H1 (cell line): ENCODE results near the gene SUGP2. TPM values are rescaled to one million over a fixed set of nuclear protein-coding genes. Genes with fewer than 3 reads are reported as not detected.

ENCODE experiments used
- CTCF ChIA-PET: fragments of 300-600 bp; sonication (Branson Sonifier 250); formaldehyde crosslinking; loops from one replicate; lab custom pipeline; 2021; ENCODE audit not compliant: partially characterized antibody; lab: Charles Lee
- POLR2A ChIA-PET: fragments of 300-600 bp; sonication (Branson Sonifier 250); formaldehyde crosslinking; loops from one replicate; lab custom pipeline; 2021; ENCODE audit warnings: inconsistent platforms; ENCODE audit not compliant: partially characterized antibody; lab: Charles Lee
- DNase-seq, 2 experiments: peaks; one replicate each; pipeline versions ENCODE4 v3.0.0 to v3.0.0-alpha.2; 2010 to 2022; ENCODE audit warnings: low spot score in 2 of 2, low read depth in 1 of 2, mixed read lengths in 1 of 2
- FAIRE-seq: peaks from 2 replicates; lab custom pipeline; 2011; peaks lifted over from hg19 to GRCh38; lab: Jason Lieb, UNC
- H2AFZ ChIP-seq: 2 replicates; pipeline ENCODE4 v1.8.1; 2012; ENCODE audit warnings: low read length, inconsistent platforms
- H2AK5ac ChIP-seq: 2 replicates; pipeline ENCODE4 v1.6.1; 2013; ENCODE audit warnings: low read depth, low read length
- H2BK120ac ChIP-seq: replicated peaks from 2 replicates; pipeline ENCODE3; 2013; ENCODE audit warnings: low read depth, low read length, inconsistent platforms
- H2BK12ac ChIP-seq: 2 replicates; pipeline ENCODE4 v1.6.1; 2013; ENCODE audit warnings: low read depth, low read length
- H2BK15ac ChIP-seq: 2 replicates; pipeline ENCODE4 v1.6.1; 2013; ENCODE audit warnings: low read length
- H2BK20ac ChIP-seq: 2 replicates; pipeline ENCODE4 v1.6.1; 2013; ENCODE audit warnings: low read length
- H2BK5ac ChIP-seq: 2 replicates; pipeline ENCODE4 v1.6.1; 2013; ENCODE audit warnings: low read depth, low read length
- H3K14ac ChIP-seq: 2 replicates; pipeline ENCODE4 v1.6.1; 2013; ENCODE audit warnings: inconsistent platforms; ENCODE audit not compliant: insufficient read length
- H3K18ac ChIP-seq: 2 replicates; pipeline ENCODE4 v1.6.1; 2013; ENCODE audit warnings: low read length; ENCODE audit errors: extremely low read depth
- H3K23ac ChIP-seq: 2 replicates; pipeline ENCODE4 v1.6.1; 2013; ENCODE audit warnings: inconsistent platforms; ENCODE audit not compliant: insufficient read length
- H3K23me2 ChIP-seq: 2 replicates; pipeline ENCODE4 v1.6.1; 2013; ENCODE audit warnings: low read depth, low read length
- H3K27ac ChIP-seq: 2 replicates; pipeline ENCODE4 v1.6.1; 2011; ENCODE audit warnings: low read depth, low read length, inconsistent platforms
- H3K27me3 ChIP-seq, 4 experiments: replicated peaks in 1 of 4; 1 replicate in 1 of 4; 2 replicates in 3 of 4; pipeline versions ENCODE4 v1.6.1 to v1.8.1; 2011 to 2013; ENCODE audit warnings: low read length in 3 of 4, mild to moderate bottlenecking in 3 of 4, inconsistent platforms in 2 of 4, mixed read lengths in 2 of 4, moderate library complexity in 1 of 4; ENCODE audit not compliant: control insufficient read depth in 3 of 4, insufficient read depth in 3 of 4; ENCODE audit errors: extremely low read depth in 1 of 4
- H3K36me3 ChIP-seq, 4 experiments: 2 replicates each; pipeline versions ENCODE4 v1.6.1 to v1.8.1; 2011 to 2013; ENCODE audit warnings: mild to moderate bottlenecking in 4 of 4, low read length in 3 of 4, moderate library complexity in 2 of 4, control low read depth in 1 of 4, inconsistent platforms in 1 of 4; ENCODE audit not compliant: insufficient read depth in 4 of 4, control insufficient read depth in 2 of 4
- H3K4ac ChIP-seq: replicated peaks from 2 replicates; pipeline ENCODE3; 2013; ENCODE audit warnings: low read length, low read depth, mixed read lengths, inconsistent platforms; ENCODE audit not compliant: insufficient read length
- H3K4me1 ChIP-seq, 4 experiments: replicated peaks in 1 of 4; 1 replicate in 1 of 4; 2 replicates in 3 of 4; pipeline versions ENCODE4 v1.6.1 to v1.8.1; 2011 to 2013; ENCODE audit warnings: low read length in 3 of 4, inconsistent platforms in 2 of 4, mixed read lengths in 1 of 4; ENCODE audit not compliant: insufficient read depth in 4 of 4, control insufficient read depth in 3 of 4
- H3K4me2 ChIP-seq, 2 experiments: 2 replicates each; pipeline versions ENCODE4 v1.6.1 to v1.8.1; 2011 to 2013; ENCODE audit warnings: low read depth in 2 of 2, low read length in 2 of 2, control low read depth in 1 of 2, inconsistent platforms in 1 of 2, mild to moderate bottlenecking in 1 of 2; ENCODE audit not compliant: insufficient read depth in 1 of 2
- H3K4me3 ChIP-seq, 4 experiments: fragments of 200-600, 300-600 bp in 1 of 4; sonication (generic), shearing (Covaris generic), sonication (Bioruptor Twin) in 1 of 4; 2 replicates each; pipeline versions ENCODE4 v1.5.1 to v1.8.1; 2011 to 2016; ENCODE audit warnings: low read length in 4 of 4, low read depth in 3 of 4, control low read depth in 2 of 4, inconsistent platforms in 2 of 4, mild to moderate bottlenecking in 2 of 4, mixed read lengths in 1 of 4, moderate library complexity in 1 of 4; ENCODE audit not compliant: insufficient read depth in 2 of 4; ENCODE audit errors: extremely low read depth in 1 of 4
- H3K56ac ChIP-seq: replicated peaks from 2 replicates; pipeline ENCODE3; 2013; ENCODE audit warnings: low read depth, mild to moderate bottlenecking, mixed read lengths, low read length, inconsistent platforms; ENCODE audit not compliant: insufficient read length
- H3K79me1 ChIP-seq: 2 replicates; pipeline ENCODE4 v1.6.1; 2013; ENCODE audit warnings: low read depth, low read length, control low read depth
- H3K79me2 ChIP-seq, 2 experiments: 2 replicates each; pipeline versions ENCODE4 v1.6.1 to v1.8.1; 2012 to 2013; ENCODE audit warnings: low read length in 2 of 2, mild to moderate bottlenecking in 2 of 2, inconsistent platforms in 1 of 2; ENCODE audit not compliant: insufficient read depth in 2 of 2, control insufficient read depth in 1 of 2
- H3K9ac ChIP-seq, 4 experiments: replicated peaks in 1 of 4; 1 replicate in 1 of 4; 2 replicates in 3 of 4; pipeline versions ENCODE4 v1.6.1 to v1.8.1; 2011 to 2013; ENCODE audit warnings: low read depth in 3 of 4, low read length in 3 of 4, control low read depth in 2 of 4, mild to moderate bottlenecking in 2 of 4, moderate library complexity in 2 of 4, inconsistent platforms in 1 of 4; ENCODE audit errors: extremely low read depth in 1 of 4
- H3K9me3 ChIP-seq, 2 experiments: 2 replicates each; pipeline versions ENCODE4 v1.6.1 to v1.8.1; 2012 to 2013; ENCODE audit warnings: mild to moderate bottlenecking in 2 of 2, moderate library complexity in 2 of 2, control low read depth in 1 of 2, inconsistent platforms in 1 of 2, low read depth in 1 of 2, low read length in 1 of 2, mixed read lengths in 1 of 2; ENCODE audit not compliant: insufficient read depth in 2 of 2
- H4K20me1 ChIP-seq, 2 experiments: replicated peaks in 1 of 2; 2 replicates each; pipeline versions ENCODE3 to v1.8.1; 2011 to 2013; ENCODE audit warnings: inconsistent platforms in 2 of 2, low read length in 2 of 2, mild to moderate bottlenecking in 1 of 2; ENCODE audit not compliant: insufficient read depth in 2 of 2, control insufficient read depth in 1 of 2
- H4K5ac ChIP-seq: 2 replicates; pipeline ENCODE4 v1.6.1; 2013; ENCODE audit warnings: low read length, low read depth, mixed read lengths, inconsistent platforms; ENCODE audit not compliant: insufficient read length
- H4K8ac ChIP-seq: 2 replicates; pipeline ENCODE4 v1.8.0; 2013; ENCODE audit warnings: mild to moderate bottlenecking, moderate library complexity, low read length, inconsistent platforms; ENCODE audit not compliant: insufficient read depth; ENCODE audit errors: extremely low read depth
- H4K91ac ChIP-seq: replicated peaks from 2 replicates; pipeline ENCODE3; 2013; ENCODE audit warnings: low read length, mixed read lengths, inconsistent platforms; ENCODE audit not compliant: insufficient read length
- HDAC6 ChIP-seq: IDR thresholded peaks from one replicate; pipeline ENCODE4 v1.7.1; 2012; ENCODE audit warnings: low read depth, mild to moderate bottlenecking, inconsistent platforms, low read length, moderate library complexity
- MAFK ChIP-seq: IDR thresholded peaks from 2 replicates; pipeline ENCODE4 v1.6.1; 2012; ENCODE audit warnings: low read depth, mild to moderate bottlenecking, improper control_type of control experiment, low read length
- WGBS, 2 experiments: shearing (Covaris generic) in 1 of 2; methylation state at CpG; one replicate each; pipeline versions ENCODE4 v1.1.6 to v1.1.7; 2013 to 2015; ENCODE audit warnings: low lambda C conversion rate in 2 of 2, mixed read lengths in 2 of 2, inconsistent platforms in 1 of 2, low coverage in 1 of 2, missing lambda C conversion rate in 1 of 2; ENCODE audit not compliant: insufficient replicate concordance in 2 of 2, insufficient coverage in 1 of 2, insufficient read length in 1 of 2; ENCODE audit errors: extremely low coverage in 1 of 2, missing lambda C conversion rate in 1 of 2; 5-methylcytosine and 5-hydroxymethylcytosine counted together
- polyA plus RNA-seq, 7 experiments: library from polyadenylated mRNA; depleted of rRNA in 3 of 7; stranded (reverse) in 5 of 7; unstranded in 2 of 7; fragments of >200 nt in 5 of 7; fragments of 200-250 nt in 2 of 7; gene quantifications; 1 replicate in 5 of 7; 2 replicates in 1 of 7; 4 replicates in 1 of 7; pipeline versions ENCODE4 v1.2.1 to v1.2.3, GENCODE V29; 2011 to 2013; ENCODE audit warnings: missing spikeins in 2 of 7, mixed read lengths in 2 of 7
- total RNA-seq: library from RNA; stranded (reverse); fragmentation: NEBNext Ultra II Directional; extraction: Animal tissue kit (Norgen Biotek cat#: 25700); gene quantifications from 2 replicates; pipeline ENCODE4 v1.2.1, GENCODE V29; 2021

Gene SUGP2
- total and polyA plus RNA-seq, 2 of the 8 experiments (the other 6 are each of a cell fraction or from before 2014, with no cell fraction given): 57.7 to 114 TPM

- FAIRE-seq: no peak
- H3K4me2 ChIP-seq: no peak overlapping the region
- H3K9ac ChIP-seq: no peak overlapping the region
- H2AK5ac ChIP-seq: no peak overlapping the region
- H2BK5ac ChIP-seq: no peak overlapping the region
- H3K4ac ChIP-seq: no peak overlapping the region
- no peaks in the 10 kb centered on the region for H3K79me2 ChIP-seq
- no peak overlapping the region for H3K4me3 ChIP-seq
- H3K23ac ChIP-seq: no peak overlapping the region
- ChIA-PET CTCF (interaction anchor here (0.7 to 1.2 kb wide), 2 partner anchors 73 to 101 kb away, joined by 3 read pairs; no protein-coding TSS in a partner anchor), POLR2A (interaction anchor here (1.0 kb wide), 1 partner anchor 17 kb away, joined by 3 read pairs; no protein-coding TSS in a partner anchor)
- H4K91ac ChIP-seq: no peak overlapping the region
- no peak overlapping the region for H2BK20ac ChIP-seq
- H3K56ac ChIP-seq: no peak overlapping the region
- no peaks in the 10 kb centered on the region for H4K20me1 ChIP-seq
- H3K79me1 ChIP-seq: no peaks in the 10 kb centered on the region
- H2AFZ ChIP-seq: no peak overlapping the region
- H3K4me1 ChIP-seq: peaks cover 0 to 3% (median under 1%) of the 10 kb centered on the region in 4 experiments; a peak in 2 of 7 replicates
- H3K36me3 ChIP-seq: no peaks in the 10 kb centered on the region
- no peak overlapping the region for H3K27ac ChIP-seq
- 94% methylated on average over 11 of the region's 11 CpGs; no CpG with 5 or more reads in 1 of the 2 experiments for WGBS, 2 experiments
- no peaks in the 10 kb centered on the region for H3K27me3 ChIP-seq
- H4K5ac ChIP-seq: no peak overlapping the region
- DNase-seq: no peak
- TF ChIP-seq HDAC6 (no peak), MAFK (0 out of 2 replicates have a peak, but pooled peaks have one; percentile 25)
- no peak overlapping the region for H2BK15ac ChIP-seq
- no peak overlapping the region for H4K8ac ChIP-seq
- no peak overlapping the region; the same call in 1 of the 2 replicates for H3K18ac ChIP-seq
- H3K14ac ChIP-seq: no peak overlapping the region
- no peaks in the 10 kb centered on the region for H3K9me3 ChIP-seq
- H3K23me2 ChIP-seq: no peaks in the 10 kb centered on the region
- H2BK120ac ChIP-seq: no peak overlapping the region
- H2BK12ac ChIP-seq: no peak overlapping the region
Measured at GRCh38 chr19:18967358-18968146, 65.8 kb downstream of the SUGP2 start.
